H1 (cell line): ENCODE measurements around the gene TRIM29. TPM values are rescaled to one million over a fixed set of nuclear protein-coding genes. Genes with fewer than 3 reads are reported as not detected.

ENCODE experiments used
- CTCF ChIA-PET: fragments of 300-600 bp; sonication (Branson Sonifier 250); formaldehyde crosslinking; loops from one replicate; lab custom pipeline; 2021; ENCODE audit not compliant: partially characterized antibody; lab: Charles Lee
- POLR2A ChIA-PET: fragments of 300-600 bp; sonication (Branson Sonifier 250); formaldehyde crosslinking; loops from one replicate; lab custom pipeline; 2021; ENCODE audit warnings: inconsistent platforms; ENCODE audit not compliant: partially characterized antibody; lab: Charles Lee
- DNase-seq, 2 experiments: peaks; one replicate each; pipeline versions ENCODE4 v3.0.0 to v3.0.0-alpha.2; 2010 to 2022; ENCODE audit warnings: low spot score in 2 of 2, low read depth in 1 of 2, mixed read lengths in 1 of 2
- FAIRE-seq: peaks from 2 replicates; lab custom pipeline; 2011; peaks lifted over from hg19 to GRCh38; lab: Jason Lieb, UNC
- H2AFZ ChIP-seq: 2 replicates; pipeline ENCODE4 v1.8.1; 2012; ENCODE audit warnings: low read length, inconsistent platforms
- H2AK5ac ChIP-seq: 2 replicates; pipeline ENCODE4 v1.6.1; 2013; ENCODE audit warnings: low read depth, low read length
- H2BK120ac ChIP-seq: replicated peaks from 2 replicates; pipeline ENCODE3; 2013; ENCODE audit warnings: low read depth, low read length, inconsistent platforms
- H2BK12ac ChIP-seq: 2 replicates; pipeline ENCODE4 v1.6.1; 2013; ENCODE audit warnings: low read depth, low read length
- H2BK15ac ChIP-seq: 2 replicates; pipeline ENCODE4 v1.6.1; 2013; ENCODE audit warnings: low read length
- H2BK20ac ChIP-seq: 2 replicates; pipeline ENCODE4 v1.6.1; 2013; ENCODE audit warnings: low read length
- H2BK5ac ChIP-seq: 2 replicates; pipeline ENCODE4 v1.6.1; 2013; ENCODE audit warnings: low read depth, low read length
- H3K14ac ChIP-seq: 2 replicates; pipeline ENCODE4 v1.6.1; 2013; ENCODE audit warnings: inconsistent platforms; ENCODE audit not compliant: insufficient read length
- H3K18ac ChIP-seq: 2 replicates; pipeline ENCODE4 v1.6.1; 2013; ENCODE audit warnings: low read length; ENCODE audit errors: extremely low read depth
- H3K23ac ChIP-seq: 2 replicates; pipeline ENCODE4 v1.6.1; 2013; ENCODE audit warnings: inconsistent platforms; ENCODE audit not compliant: insufficient read length
- H3K23me2 ChIP-seq: 2 replicates; pipeline ENCODE4 v1.6.1; 2013; ENCODE audit warnings: low read depth, low read length
- H3K27ac ChIP-seq: 2 replicates; pipeline ENCODE4 v1.6.1; 2011; ENCODE audit warnings: low read depth, low read length, inconsistent platforms
- H3K27me3 ChIP-seq, 4 experiments: replicated peaks in 1 of 4; 1 replicate in 1 of 4; 2 replicates in 3 of 4; pipeline versions ENCODE4 v1.6.1 to v1.8.1; 2011 to 2013; ENCODE audit warnings: low read length in 3 of 4, mild to moderate bottlenecking in 3 of 4, inconsistent platforms in 2 of 4, mixed read lengths in 2 of 4, moderate library complexity in 1 of 4; ENCODE audit not compliant: control insufficient read depth in 3 of 4, insufficient read depth in 3 of 4; ENCODE audit errors: extremely low read depth in 1 of 4
- H3K36me3 ChIP-seq, 4 experiments: 2 replicates each; pipeline versions ENCODE4 v1.6.1 to v1.8.1; 2011 to 2013; ENCODE audit warnings: mild to moderate bottlenecking in 4 of 4, low read length in 3 of 4, moderate library complexity in 2 of 4, control low read depth in 1 of 4, inconsistent platforms in 1 of 4; ENCODE audit not compliant: insufficient read depth in 4 of 4, control insufficient read depth in 2 of 4
- H3K4ac ChIP-seq: replicated peaks from 2 replicates; pipeline ENCODE3; 2013; ENCODE audit warnings: low read length, low read depth, mixed read lengths, inconsistent platforms; ENCODE audit not compliant: insufficient read length
- H3K4me1 ChIP-seq, 4 experiments: replicated peaks in 1 of 4; 1 replicate in 1 of 4; 2 replicates in 3 of 4; pipeline versions ENCODE4 v1.6.1 to v1.8.1; 2011 to 2013; ENCODE audit warnings: low read length in 3 of 4, inconsistent platforms in 2 of 4, mixed read lengths in 1 of 4; ENCODE audit not compliant: insufficient read depth in 4 of 4, control insufficient read depth in 3 of 4
- H3K4me2 ChIP-seq, 2 experiments: 2 replicates each; pipeline versions ENCODE4 v1.6.1 to v1.8.1; 2011 to 2013; ENCODE audit warnings: low read depth in 2 of 2, low read length in 2 of 2, control low read depth in 1 of 2, inconsistent platforms in 1 of 2, mild to moderate bottlenecking in 1 of 2; ENCODE audit not compliant: insufficient read depth in 1 of 2
- H3K4me3 ChIP-seq, 4 experiments: fragments of 200-600, 300-600 bp in 1 of 4; sonication (generic), shearing (Covaris generic), sonication (Bioruptor Twin) in 1 of 4; 2 replicates each; pipeline versions ENCODE4 v1.5.1 to v1.8.1; 2011 to 2016; ENCODE audit warnings: low read length in 4 of 4, low read depth in 3 of 4, control low read depth in 2 of 4, inconsistent platforms in 2 of 4, mild to moderate bottlenecking in 2 of 4, mixed read lengths in 1 of 4, moderate library complexity in 1 of 4; ENCODE audit not compliant: insufficient read depth in 2 of 4; ENCODE audit errors: extremely low read depth in 1 of 4
- H3K56ac ChIP-seq: replicated peaks from 2 replicates; pipeline ENCODE3; 2013; ENCODE audit warnings: low read depth, mild to moderate bottlenecking, mixed read lengths, low read length, inconsistent platforms; ENCODE audit not compliant: insufficient read length
- H3K79me1 ChIP-seq: 2 replicates; pipeline ENCODE4 v1.6.1; 2013; ENCODE audit warnings: low read depth, low read length, control low read depth
- H3K79me2 ChIP-seq, 2 experiments: 2 replicates each; pipeline versions ENCODE4 v1.6.1 to v1.8.1; 2012 to 2013; ENCODE audit warnings: low read length in 2 of 2, mild to moderate bottlenecking in 2 of 2, inconsistent platforms in 1 of 2; ENCODE audit not compliant: insufficient read depth in 2 of 2, control insufficient read depth in 1 of 2
- H3K9ac ChIP-seq, 4 experiments: replicated peaks in 1 of 4; 1 replicate in 1 of 4; 2 replicates in 3 of 4; pipeline versions ENCODE4 v1.6.1 to v1.8.1; 2011 to 2013; ENCODE audit warnings: low read depth in 3 of 4, low read length in 3 of 4, control low read depth in 2 of 4, mild to moderate bottlenecking in 2 of 4, moderate library complexity in 2 of 4, inconsistent platforms in 1 of 4; ENCODE audit errors: extremely low read depth in 1 of 4
- H3K9me3 ChIP-seq, 2 experiments: 2 replicates each; pipeline versions ENCODE4 v1.6.1 to v1.8.1; 2012 to 2013; ENCODE audit warnings: mild to moderate bottlenecking in 2 of 2, moderate library complexity in 2 of 2, control low read depth in 1 of 2, inconsistent platforms in 1 of 2, low read depth in 1 of 2, low read length in 1 of 2, mixed read lengths in 1 of 2; ENCODE audit not compliant: insufficient read depth in 2 of 2
- H4K20me1 ChIP-seq, 2 experiments: replicated peaks in 1 of 2; 2 replicates each; pipeline versions ENCODE3 to v1.8.1; 2011 to 2013; ENCODE audit warnings: inconsistent platforms in 2 of 2, low read length in 2 of 2, mild to moderate bottlenecking in 1 of 2; ENCODE audit not compliant: insufficient read depth in 2 of 2, control insufficient read depth in 1 of 2
- H4K5ac ChIP-seq: 2 replicates; pipeline ENCODE4 v1.6.1; 2013; ENCODE audit warnings: low read length, low read depth, mixed read lengths, inconsistent platforms; ENCODE audit not compliant: insufficient read length
- H4K8ac ChIP-seq: 2 replicates; pipeline ENCODE4 v1.8.0; 2013; ENCODE audit warnings: mild to moderate bottlenecking, moderate library complexity, low read length, inconsistent platforms; ENCODE audit not compliant: insufficient read depth; ENCODE audit errors: extremely low read depth
- H4K91ac ChIP-seq: replicated peaks from 2 replicates; pipeline ENCODE3; 2013; ENCODE audit warnings: low read length, mixed read lengths, inconsistent platforms; ENCODE audit not compliant: insufficient read length
- CHD1 ChIP-seq: IDR thresholded peaks from 2 replicates; pipeline ENCODE4 v1.6.1; 2012; ENCODE audit warnings: low read depth, low read length, improper control_type of control experiment
- NRF1 ChIP-seq: IDR thresholded peaks from 2 replicates; pipeline ENCODE4 v1.6.1; 2011; ENCODE audit warnings: mild to moderate bottlenecking, low read depth, low read length, improper control_type of control experiment
- RBBP5 ChIP-seq: IDR thresholded peaks from 2 replicates; pipeline ENCODE4 v1.7.1; 2012; ENCODE audit warnings: low read depth, mild to moderate bottlenecking, inconsistent platforms, low read length, moderate library complexity, borderline replicate concordance
- SAP30 ChIP-seq: fragments of 300-600 bp; sonication (generic); IDR thresholded peaks from 2 replicates; pipeline ENCODE4 v1.7.1; 2012; ENCODE audit warnings: low read length, moderate library complexity, mild to moderate bottlenecking, inconsistent platforms; ENCODE audit not compliant: insufficient read depth, insufficient replicate concordance
- SP1 ChIP-seq: IDR thresholded peaks from 2 replicates; pipeline ENCODE4 v1.6.1; 2011; ENCODE audit warnings: low read depth, low read length
- TBP ChIP-seq: IDR thresholded peaks from 2 replicates; pipeline ENCODE4 v1.6.1; 2011; ENCODE audit warnings: low read depth, low read length, improper control_type of control experiment
- YY1 ChIP-seq: IDR thresholded peaks from 2 replicates; pipeline ENCODE4 v1.6.1; 2011; ENCODE audit warnings: low read depth, mild to moderate bottlenecking, low read length
- ZNF274 ChIP-seq: IDR thresholded peaks from 2 replicates; pipeline ENCODE4 v1.7.0; 2012; ENCODE audit warnings: low read length, borderline replicate concordance; ENCODE audit errors: extremely low read depth
- WGBS, 2 experiments: shearing (Covaris generic) in 1 of 2; methylation state at CpG; one replicate each; pipeline versions ENCODE4 v1.1.6 to v1.1.7; 2013 to 2015; ENCODE audit warnings: low lambda C conversion rate in 2 of 2, mixed read lengths in 2 of 2, inconsistent platforms in 1 of 2, low coverage in 1 of 2, missing lambda C conversion rate in 1 of 2; ENCODE audit not compliant: insufficient replicate concordance in 2 of 2, insufficient coverage in 1 of 2, insufficient read length in 1 of 2; ENCODE audit errors: extremely low coverage in 1 of 2, missing lambda C conversion rate in 1 of 2; 5-methylcytosine and 5-hydroxymethylcytosine counted together
- polyA plus RNA-seq, 7 experiments: library from polyadenylated mRNA; depleted of rRNA in 3 of 7; stranded (reverse) in 5 of 7; unstranded in 2 of 7; fragments of >200 nt in 5 of 7; fragments of 200-250 nt in 2 of 7; gene quantifications; 1 replicate in 5 of 7; 2 replicates in 1 of 7; 4 replicates in 1 of 7; pipeline versions ENCODE4 v1.2.1 to v1.2.3, GENCODE V29; 2011 to 2013; ENCODE audit warnings: missing spikeins in 2 of 7, mixed read lengths in 2 of 7
- total RNA-seq: library from RNA; stranded (reverse); fragmentation: NEBNext Ultra II Directional; extraction: Animal tissue kit (Norgen Biotek cat#: 25700); gene quantifications from 2 replicates; pipeline ENCODE4 v1.2.1, GENCODE V29; 2021
- TF ChIP-seq, protein P1 (sequence below), 3 experiments: IDR thresholded peaks; 1 replicate in 2 of 3; 2 replicates in 1 of 3; pipeline versions ENCODE4 v1.5.1 to v1.6.1; 2011; ENCODE audit warnings: low read length in 3 of 3, mild to moderate bottlenecking in 3 of 3, inconsistent platforms in 2 of 3, low read depth in 1 of 3, moderate library complexity in 1 of 3; ENCODE audit not compliant: insufficient read depth in 1 of 3; ENCODE audit errors: control extremely low read depth in 1 of 3

Gene TRIM29
- total and polyA plus RNA-seq, 2 of the 8 experiments (the other 6 are each of a cell fraction or from before 2014, with no cell fraction given), result 0.17 to 0.43 TPM

- Histone ChIP-seq H3K27ac (no peak overlapping the region; the same call in 1 of the 2 replicates), H3K79me1 (no peaks in the 10 kb centered on the region), H3K9ac (no peak overlapping the region)
These were observed 51.3 kb downstream of the TRIM29 start for GRCh38 chr11:120086651-120087050.

More at GRCh38 chr11:120086651-120087050, 51.3 kb downstream of the TRIM29 start:
- DNase-seq, result no peak
- Histone ChIP-seq H4K91ac (no peak overlapping the region), H3K4me3 (no peak overlapping the region), H3K14ac (no peak overlapping the region), H3K18ac (no peak overlapping the region), H3K79me2 (no peaks in the 10 kb centered on the region), H3K4me2 (no peak overlapping the region), H3K36me3 (no peaks in the 10 kb centered on the region), H3K56ac (no peak overlapping the region), H3K9me3 (peaks cover 23 to 25% of the 10 kb centered on the region in 2 experiments), H2BK12ac (no peak overlapping the region), H2AK5ac (no peak overlapping the region), H3K23me2 (no peaks in the 10 kb centered on the region), H3K27me3 (peaks cover 0 to 2% (median 1%) of the 10 kb centered on the region in 4 experiments; a peak in 1 of 7 replicates), H4K20me1 (no peaks in the 10 kb centered on the region), H2BK120ac (no peak overlapping the region), H3K4me1 (peaks cover 0 to 3% (median 0%) of the 10 kb centered on the region in 4 experiments; a peak in 2 of 7 replicates), H2BK5ac (no peak overlapping the region), H3K23ac (no peak overlapping the region), H3K4ac (no peak overlapping the region), H2BK15ac (no peak overlapping the region), H4K5ac (no peak overlapping the region), H2AFZ (no peak overlapping the region), H2BK20ac (no peak overlapping the region), H4K8ac (no peak overlapping the region)
- POLR2A ChIA-PET, result no interaction called here
- WGBS, 2 experiments, result 80% methylated on average over 9 of the region's 9 CpGs; no CpG with 5 or more reads in 1 of the 2 experiments
- CTCF ChIA-PET, result interaction anchor here (1.0 to 2.0 kb wide), 7 partner anchors 8 to 366 kb away, joined by 3 to 5 read pairs (median 4); no protein-coding TSS in a partner anchor
- no peak for TF ChIP-seq NRF1
- TF ChIP-seq SP1, result no peak
- TF ChIP-seq ZNF274, result no peak
- TF ChIP-seq YY1, result no peak
- no peak for TF ChIP-seq RBBP5
- TF ChIP-seq TBP, result no peak
- TF ChIP-seq CHD1, result no peak
- TF ChIP-seq, protein P1, sequence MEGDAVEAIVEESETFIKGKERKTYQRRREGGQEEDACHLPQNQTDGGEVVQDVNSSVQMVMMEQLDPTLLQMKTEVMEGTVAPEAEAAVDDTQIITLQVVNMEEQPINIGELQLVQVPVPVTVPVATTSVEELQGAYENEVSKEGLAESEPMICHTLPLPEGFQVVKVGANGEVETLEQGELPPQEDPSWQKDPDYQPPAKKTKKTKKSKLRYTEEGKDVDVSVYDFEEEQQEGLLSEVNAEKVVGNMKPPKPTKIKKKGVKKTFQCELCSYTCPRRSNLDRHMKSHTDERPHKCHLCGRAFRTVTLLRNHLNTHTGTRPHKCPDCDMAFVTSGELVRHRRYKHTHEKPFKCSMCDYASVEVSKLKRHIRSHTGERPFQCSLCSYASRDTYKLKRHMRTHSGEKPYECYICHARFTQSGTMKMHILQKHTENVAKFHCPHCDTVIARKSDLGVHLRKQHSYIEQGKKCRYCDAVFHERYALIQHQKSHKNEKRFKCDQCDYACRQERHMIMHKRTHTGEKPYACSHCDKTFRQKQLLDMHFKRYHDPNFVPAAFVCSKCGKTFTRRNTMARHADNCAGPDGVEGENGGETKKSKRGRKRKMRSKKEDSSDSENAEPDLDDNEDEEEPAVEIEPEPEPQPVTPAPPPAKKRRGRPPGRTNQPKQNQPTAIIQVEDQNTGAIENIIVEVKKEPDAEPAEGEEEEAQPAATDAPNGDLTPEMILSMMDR (IDR thresholded peaks at IDR 0.05; ENCODE audit: control extremely low read depth in 1 of 3, insufficient read depth in 1 of 3, low read depth in 1 of 3, low read length in 3 of 3), result no peak
- TF ChIP-seq SAP30, result no peak
- FAIRE-seq, result no peak
